ENCODE results near the gene PFKFB4.

DNA sequence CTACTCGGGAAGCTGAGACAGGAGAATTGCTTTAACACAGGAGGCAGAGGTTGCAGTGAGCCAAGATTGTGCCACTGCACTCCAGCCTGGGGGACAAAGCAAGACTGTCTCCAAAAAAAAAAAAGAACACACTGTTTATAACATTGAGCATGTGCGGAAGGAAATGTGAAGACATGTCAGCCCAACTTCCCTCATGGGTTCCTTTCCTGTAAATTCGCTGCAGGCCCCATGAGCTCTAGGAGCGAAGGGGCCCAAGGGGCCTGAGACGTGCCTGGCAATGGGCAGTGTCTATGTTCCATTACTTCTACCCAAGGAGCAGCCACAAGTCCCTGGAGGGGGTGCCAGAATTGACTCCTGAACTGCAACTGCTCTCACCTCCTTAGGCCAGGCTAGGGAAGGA lies 3.2 kb downstream of the PFKFB4 start:
- TF ChIP-seq EZH2 (IDR thresholded peaks at IDR 0.05; ENCODE audit: borderline replicate concordance, low read depth, low read length, severe bottlenecking): no peak
- TF ChIP-seq, protein P1, sequence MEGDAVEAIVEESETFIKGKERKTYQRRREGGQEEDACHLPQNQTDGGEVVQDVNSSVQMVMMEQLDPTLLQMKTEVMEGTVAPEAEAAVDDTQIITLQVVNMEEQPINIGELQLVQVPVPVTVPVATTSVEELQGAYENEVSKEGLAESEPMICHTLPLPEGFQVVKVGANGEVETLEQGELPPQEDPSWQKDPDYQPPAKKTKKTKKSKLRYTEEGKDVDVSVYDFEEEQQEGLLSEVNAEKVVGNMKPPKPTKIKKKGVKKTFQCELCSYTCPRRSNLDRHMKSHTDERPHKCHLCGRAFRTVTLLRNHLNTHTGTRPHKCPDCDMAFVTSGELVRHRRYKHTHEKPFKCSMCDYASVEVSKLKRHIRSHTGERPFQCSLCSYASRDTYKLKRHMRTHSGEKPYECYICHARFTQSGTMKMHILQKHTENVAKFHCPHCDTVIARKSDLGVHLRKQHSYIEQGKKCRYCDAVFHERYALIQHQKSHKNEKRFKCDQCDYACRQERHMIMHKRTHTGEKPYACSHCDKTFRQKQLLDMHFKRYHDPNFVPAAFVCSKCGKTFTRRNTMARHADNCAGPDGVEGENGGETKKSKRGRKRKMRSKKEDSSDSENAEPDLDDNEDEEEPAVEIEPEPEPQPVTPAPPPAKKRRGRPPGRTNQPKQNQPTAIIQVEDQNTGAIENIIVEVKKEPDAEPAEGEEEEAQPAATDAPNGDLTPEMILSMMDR (IDR thresholded peaks at IDR 0.05; ENCODE audit: borderline replicate concordance, extremely low read depth, low read length, poor library complexity, severe bottlenecking): no peak
